SK-N-MC (cell line): ENCODE results near the gene RAET1E.

Experiments
- FOXP2 ChIP-seq: optimal IDR thresholded peaks from 2 replicates; pipeline ENCODE3; 2011; ENCODE audit warnings: mild to moderate bottlenecking, moderate library complexity; ENCODE audit not compliant: insufficient read depth; ENCODE audit errors: extremely low read length, control extremely low read depth
- POLR2AphosphoS5 ChIP-seq: IDR thresholded peaks from 2 replicates; pipeline ENCODE4 v1.6.1; 2012; ENCODE audit warnings: mild to moderate bottlenecking, low read depth, low read length, borderline replicate concordance

- TF ChIP-seq FOXP2 (no peak), POLR2AphosphoS5 (no peak)
These were observed 15.8 kb upstream of the RAET1E start for GRCh38 chr6:149913540-149914240.
